K562 (cell line): ENCODE data around the gene CNTFR. TPM values are rescaled to one million over a fixed set of nuclear protein-coding genes. Genes with fewer than 3 reads are reported as not detected.
A peak's percentile ranks its signal among the peaks of the same experiment; 100 is the strongest.

Source experiments
- ATAC-seq: fragments of 200-7000 bp; cut with Tn5 transposase; 3 replicates; pipeline ENCODE4 v1.9.1; 2020; ENCODE audit warnings: moderate library complexity
- Bru-seq: library from RNA; stranded (reverse); fragments of 400-500 nt; gene quantifications from one replicate; lab custom pipeline; 2021; lab: Mats Ljungman, UMichigan
- BruChase-seq, 2 experiments: library from RNA; stranded (reverse); fragments of 400-500 nt; gene quantifications; one replicate each; lab custom pipeline; 2021; lab: Mats Ljungman, UMichigan
- BruUV-seq: library from RNA; stranded (reverse); fragments of 400-500 nt; replicated peaks from 2 replicates; lab custom pipeline; 2021; lab: Mats Ljungman, UMichigan
- CTCF ChIA-PET: fragments of 300-600 bp; formaldehyde crosslinking; extraction: SDS; loops from one replicate; lab custom pipeline; 2021; ENCODE audit warnings: low intra/inter-chr PET ratio; lab: Yijun Ruan, JAX
- POLR2A ChIA-PET: fragments of 300-600, 350-650 bp; sonication (Branson Sonifier 250); formaldehyde crosslinking; extraction: SDS; loops from one replicate; lab custom pipeline; 2021; ENCODE audit warnings: antibody characterized with exemption, inconsistent platforms; lab: Yijun Ruan, JAX
- DNase-seq, 4 experiments: peaks; one replicate each; pipeline versions ENCODE4 v3.0.0 to v3.0.0-alpha.2; 2011 to 2018; ENCODE audit warnings: low spot score in 3 of 4, mixed read lengths in 3 of 4; ENCODE audit errors: extremely low read depth in 1 of 4
- FAIRE-seq: peaks from 2 replicates; lab custom pipeline; 2011; peaks lifted over from hg19 to GRCh38; lab: Jason Lieb, UNC
- H2AFZ ChIP-seq: 2 replicates; pipeline ENCODE4 v1.6.0; 2011; ENCODE audit warnings: low read depth, low read length, control low read depth, inconsistent platforms
- H3K27ac ChIP-seq: fragments of 200-600 bp; 3 replicates; pipeline ENCODE4 v1.8.0; 2011; ENCODE audit warnings: low read depth, mild to moderate bottlenecking, control low read depth, inconsistent platforms, low read length, moderate library complexity, mixed read lengths; ENCODE audit errors: extremely low read depth
- H3K27me3 ChIP-seq, 2 experiments: fragments of 300-600 bp in 1 of 2; 2 replicates in 1 of 2; 3 replicates in 1 of 2; pipeline versions ENCODE4 v1.6.0 to v1.8.0; 2011; ENCODE audit warnings: inconsistent platforms in 2 of 2, low read length in 2 of 2, mild to moderate bottlenecking in 1 of 2, mixed read lengths in 1 of 2, moderate library complexity in 1 of 2; ENCODE audit not compliant: control insufficient read depth in 2 of 2, insufficient read depth in 2 of 2
- H3K36me3 ChIP-seq: fragments of 300-600 bp; 3 replicates; pipeline ENCODE4 v1.8.0; 2011; ENCODE audit warnings: mild to moderate bottlenecking, low read length, inconsistent platforms; ENCODE audit not compliant: control insufficient read depth, insufficient read depth
- H3K4me1 ChIP-seq, 2 experiments: fragments of 200-600 bp in 1 of 2; replicated peaks in 1 of 2; 2 replicates in 1 of 2; 3 replicates in 1 of 2; pipeline versions ENCODE4 v1.5.1 to v1.8.0; 2011; ENCODE audit warnings: inconsistent platforms in 2 of 2, low read length in 2 of 2, mild to moderate bottlenecking in 1 of 2, mixed read lengths in 1 of 2, moderate library complexity in 1 of 2; ENCODE audit not compliant: control insufficient read depth in 2 of 2, insufficient read depth in 2 of 2
- H3K4me2 ChIP-seq: 2 replicates; pipeline ENCODE4 v1.6.1; 2011; ENCODE audit warnings: low read length, control low read depth, inconsistent platforms, mixed read lengths; ENCODE audit not compliant: insufficient read depth
- H3K4me3 ChIP-seq: fragments of 200-600 bp; sonication (generic), shearing (Covaris generic); 2 replicates; pipeline ENCODE4 v1.5.1; 2016; ENCODE audit warnings: control low read depth, inconsistent platforms
- H3K79me2 ChIP-seq: fragments of 200-600 bp; 3 replicates; pipeline ENCODE4 v1.8.0; 2011; ENCODE audit warnings: low read length, inconsistent platforms; ENCODE audit not compliant: control insufficient read depth, insufficient read depth
- H3K9ac ChIP-seq, 2 experiments: 2 replicates each; pipeline versions ENCODE4 v1.6.0 to v1.6.1; 2011; ENCODE audit warnings: low read depth in 2 of 2, low read length in 2 of 2, control low read depth in 1 of 2, inconsistent platforms in 1 of 2, mild to moderate bottlenecking in 1 of 2, mixed read lengths in 1 of 2; ENCODE audit not compliant: insufficient read depth in 1 of 2
- H3K9me1 ChIP-seq: one replicate; pipeline ENCODE4 v1.6.0; 2011; ENCODE audit warnings: inconsistent platforms, mild to moderate bottlenecking, low read length, moderate library complexity; ENCODE audit not compliant: control insufficient read depth, insufficient read depth
- H3K9me3 ChIP-seq: replicated peaks from 2 replicates; pipeline ENCODE4 v1.5.1; 2011; ENCODE audit warnings: low read depth, low read length, inconsistent platforms; ENCODE audit not compliant: control insufficient read depth, insufficient read depth
- H4K20me1 ChIP-seq: replicated peaks from 2 replicates; pipeline ENCODE4 v1.6.1; 2011; ENCODE audit warnings: low read length, inconsistent platforms, mixed read lengths; ENCODE audit not compliant: control insufficient read depth, insufficient read depth
- NRF1 ChIP-seq, 2 experiments: fragments of 450-650 bp; IDR thresholded peaks in 1 of 2; conservative IDR thresholded peaks in 1 of 2; 2 replicates each; pipeline ENCODE4 v1.6.1; 2014; ENCODE audit warnings: mild to moderate bottlenecking in 2 of 2
- ZBTB8A ChIP-seq: fragments of 450-650 bp; IDR thresholded peaks from 2 replicates; pipeline ENCODE4 v1.6.1; 2018; ENCODE audit warnings: mild to moderate bottlenecking, moderate library complexity; ENCODE audit not compliant: partially characterized antibody
- WGBS: fragments of 100-300 bp; shearing (Covaris generic); methylation state at CpG from one replicate; pipeline ENCODE4 v1.1.6; 2016; ENCODE audit warnings: low coverage, mixed read lengths; ENCODE audit not compliant: insufficient coverage; ENCODE audit errors: missing lambda C conversion rate; 5-methylcytosine and 5-hydroxymethylcytosine counted together
- in situ Hi-C: fragments of 300-500 bp; cut with MboI; formaldehyde crosslinking; loops from 4 replicates; pipeline ENCODE4 v1.15.0; 2018; ENCODE audit warnings: inconsistent platforms, mixed read lengths
- intact Hi-C: fragments of 100-400 bp; cut with micrococcal nuclease; formaldehyde crosslinking; loops from 2 replicates; pipeline ENCODE4 v1.14.2; 2022
- long read RNA-seq, 3 experiments: library from polyadenylated mRNA in 2 of 3; library from RNA in 1 of 3; unstranded in 2 of 3; stranded (forward) in 1 of 3; transcript quantifications; one replicate each; pipeline ENCODE4 v2.0.0, GENCODE V29; 2019 to 2022
- polyA minus RNA-seq, 3 experiments: library from RNA; depleted of rRNA, polyadenylated mRNA; stranded (reverse); fragments of >200 nt; gene quantifications; 2 replicates each; pipeline ENCODE4 v1.2.3, GENCODE V29; 2011
- polyA plus RNA-seq, 8 experiments: library from polyadenylated mRNA; depleted of rRNA in 4 of 8; stranded (reverse) in 5 of 8; unstranded in 3 of 8; fragments of >200 nt; fragmentation: Nextera tagmentation in 2 of 8; fragmentation: Illumina TruSeq in 1 of 8; extraction: Ambion mirVana in 2 of 8; extraction: Trizol in 1 of 8; gene quantifications; 2 replicates each; pipeline versions ENCODE4 v1.2.1 to v1.2.3, GENCODE V29; 2011 to 2014; ENCODE audit warnings: inconsistent platforms in 1 of 8, missing spikeins in 1 of 8
- total RNA-seq, 7 experiments: library from RNA; depleted of rRNA in 6 of 7; stranded (reverse); fragments of >200 nt in 6 of 7; fragmentation: Illumina TruSeq in 2 of 7; extraction: Trizol in 2 of 7; gene quantifications; 2 replicates each; pipeline versions ENCODE4 v1.2.1 to v1.2.3, GENCODE V29; 2011 to 2021; ENCODE audit warnings: low replicate concordance in 1 of 7
- TF ChIP-seq, protein P1 (sequence below), 2 experiments: fragments of 450-650 bp; formaldehyde crosslinking in 1 of 2; IDR thresholded peaks; 2 replicates each; pipeline versions ENCODE4 v1.4.0 to v1.6.1; 2014 to 2020; ENCODE audit warnings: mild to moderate bottlenecking in 2 of 2, borderline replicate concordance in 1 of 2, low read depth in 1 of 2
- TF ChIP-seq, protein P2 (sequence below), 2 experiments: IDR thresholded peaks; 2 replicates each; pipeline ENCODE4 v1.6.1; 2011; ENCODE audit warnings: borderline replicate concordance in 1 of 2, control low read depth in 1 of 2, low read depth in 1 of 2, low read length in 1 of 2, mild to moderate bottlenecking in 1 of 2, mixed read lengths in 1 of 2, moderate library complexity in 1 of 2; ENCODE audit not compliant: insufficient read depth in 1 of 2, insufficient read length in 1 of 2, poor library complexity in 1 of 2, severe bottlenecking in 1 of 2; ENCODE audit errors: extremely low read depth in 1 of 2

The CNTFR gene, protein sequence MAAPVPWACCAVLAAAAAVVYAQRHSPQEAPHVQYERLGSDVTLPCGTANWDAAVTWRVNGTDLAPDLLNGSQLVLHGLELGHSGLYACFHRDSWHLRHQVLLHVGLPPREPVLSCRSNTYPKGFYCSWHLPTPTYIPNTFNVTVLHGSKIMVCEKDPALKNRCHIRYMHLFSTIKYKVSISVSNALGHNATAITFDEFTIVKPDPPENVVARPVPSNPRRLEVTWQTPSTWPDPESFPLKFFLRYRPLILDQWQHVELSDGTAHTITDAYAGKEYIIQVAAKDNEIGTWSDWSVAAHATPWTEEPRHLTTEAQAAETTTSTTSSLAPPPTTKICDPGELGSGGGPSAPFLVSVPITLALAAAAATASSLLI
- not detected in 2 replicates for total RNA-seq (2011; cell fraction: chromatin; rRNA removed; ENCODE audit: low replicate concordance)
- total RNA-seq (2011; cell fraction: nucleolus; rRNA removed) = not detected in 2 replicates
- not detected in 2 replicates for total RNA-seq (2011; cell fraction: nucleoplasm; rRNA removed)
- not detected in 2 replicates for total RNA-seq (2014; rRNA removed)
- not detected in 2 replicates for total RNA-seq (2014; rRNA removed; fragmentation: Illumina TruSeq; extraction: Trizol)
- not detected in 2 replicates for total RNA-seq (2015; rRNA removed; fragmentation: Illumina TruSeq; extraction: Trizol)
- total RNA-seq (2021) = not detected in 2 replicates
- not detected in 2 replicates for polyA plus RNA-seq (2011; rRNA removed)
- not detected in 2 replicates for polyA plus RNA-seq (2011; cell fraction: cytosol; rRNA removed)
- not detected in 2 replicates for polyA plus RNA-seq (2011; cell fraction: nucleus; rRNA removed)
- not detected in 2 replicates for polyA plus RNA-seq (2012)
- not detected in 2 replicates for polyA plus RNA-seq (2014; fragmentation: Illumina TruSeq; extraction: Trizol)
- not detected for polyA plus RNA-seq (2014; fragmentation: Nextera tagmentation; extraction: Ambion mirVana)
- not detected in 2 replicates for polyA plus RNA-seq (2014; rRNA removed)
- not detected in 2 replicates for polyA minus RNA-seq (2011; rRNA and poly(A)+ RNA removed)
- not detected in 2 replicates for polyA minus RNA-seq (2011; cell fraction: cytosol; rRNA and poly(A)+ RNA removed)
- not detected in 2 replicates for polyA minus RNA-seq (2011; cell fraction: nucleus; rRNA and poly(A)+ RNA removed)
- percentile 7 among the genes with signal in this experiment for Bru-seq, nascent RNA
- BruChase-seq, experiment 1, labeled RNA remaining after a 2-hour chase = percentile 9 among the genes with signal in this experiment
- percentile 16 among the genes with signal in this experiment for BruChase-seq, experiment 2, labeled RNA remaining after a 6-hour chase
- long read RNA-seq, experiment 1 = 0 reads
- long read RNA-seq, experiment 2 = 0 reads
- long read RNA-seq, experiment 3 = 0 reads

DNA sequence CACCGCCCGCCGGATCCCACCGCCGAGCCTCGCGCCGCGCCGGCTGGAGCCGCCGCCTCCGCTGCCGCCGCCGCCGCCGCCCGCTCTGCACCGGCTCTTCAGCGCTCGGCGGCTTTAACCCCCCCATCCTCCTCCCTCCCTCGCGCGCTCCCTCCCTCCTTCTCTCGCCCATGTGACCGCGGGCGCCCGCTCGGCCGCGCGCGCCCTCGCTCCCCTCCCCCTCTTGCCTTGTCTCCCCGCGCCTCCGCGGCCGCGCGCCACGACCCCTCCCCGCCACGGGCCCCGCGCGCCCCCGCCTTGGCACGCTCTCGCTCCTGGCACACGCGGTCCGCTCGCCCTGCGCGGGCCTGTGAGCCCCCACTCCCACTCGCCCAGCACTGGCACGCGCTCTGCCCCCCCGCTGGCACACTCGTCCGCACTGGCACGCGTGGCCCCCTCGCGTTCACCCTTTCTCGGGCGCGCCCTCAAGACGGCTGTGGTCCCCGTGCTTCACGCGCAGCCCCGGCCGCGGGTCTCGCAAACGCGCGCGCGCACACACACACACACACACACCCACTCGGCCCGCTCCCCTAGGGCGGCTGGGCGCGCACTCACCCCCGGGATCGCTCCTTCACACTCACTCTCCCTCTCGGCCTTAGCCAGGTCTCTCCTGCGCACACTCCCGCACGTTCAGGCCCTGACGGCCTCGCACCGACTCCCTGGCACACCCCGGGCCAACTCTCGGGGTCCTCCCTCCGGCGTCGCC lies at the start of gene CNTFR:
CNTFR (minus strand) TSS at position 89 of the 745 bp plus-strand sequence. CDS start 20,743 bp downstream, outside the sequence.
- TF ChIP-seq, protein P1, sequence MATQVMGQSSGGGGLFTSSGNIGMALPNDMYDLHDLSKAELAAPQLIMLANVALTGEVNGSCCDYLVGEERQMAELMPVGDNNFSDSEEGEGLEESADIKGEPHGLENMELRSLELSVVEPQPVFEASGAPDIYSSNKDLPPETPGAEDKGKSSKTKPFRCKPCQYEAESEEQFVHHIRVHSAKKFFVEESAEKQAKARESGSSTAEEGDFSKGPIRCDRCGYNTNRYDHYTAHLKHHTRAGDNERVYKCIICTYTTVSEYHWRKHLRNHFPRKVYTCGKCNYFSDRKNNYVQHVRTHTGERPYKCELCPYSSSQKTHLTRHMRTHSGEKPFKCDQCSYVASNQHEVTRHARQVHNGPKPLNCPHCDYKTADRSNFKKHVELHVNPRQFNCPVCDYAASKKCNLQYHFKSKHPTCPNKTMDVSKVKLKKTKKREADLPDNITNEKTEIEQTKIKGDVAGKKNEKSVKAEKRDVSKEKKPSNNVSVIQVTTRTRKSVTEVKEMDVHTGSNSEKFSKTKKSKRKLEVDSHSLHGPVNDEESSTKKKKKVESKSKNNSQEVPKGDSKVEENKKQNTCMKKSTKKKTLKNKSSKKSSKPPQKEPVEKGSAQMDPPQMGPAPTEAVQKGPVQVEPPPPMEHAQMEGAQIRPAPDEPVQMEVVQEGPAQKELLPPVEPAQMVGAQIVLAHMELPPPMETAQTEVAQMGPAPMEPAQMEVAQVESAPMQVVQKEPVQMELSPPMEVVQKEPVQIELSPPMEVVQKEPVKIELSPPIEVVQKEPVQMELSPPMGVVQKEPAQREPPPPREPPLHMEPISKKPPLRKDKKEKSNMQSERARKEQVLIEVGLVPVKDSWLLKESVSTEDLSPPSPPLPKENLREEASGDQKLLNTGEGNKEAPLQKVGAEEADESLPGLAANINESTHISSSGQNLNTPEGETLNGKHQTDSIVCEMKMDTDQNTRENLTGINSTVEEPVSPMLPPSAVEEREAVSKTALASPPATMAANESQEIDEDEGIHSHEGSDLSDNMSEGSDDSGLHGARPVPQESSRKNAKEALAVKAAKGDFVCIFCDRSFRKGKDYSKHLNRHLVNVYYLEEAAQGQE (IDR thresholded peaks at IDR 0.05; ENCODE audit: borderline replicate concordance) = 0 out of 2 replicates have a peak, but pooled peaks have one; percentile 10
- TF ChIP-seq, protein P1 (CRISPR knock-in tag; IDR thresholded peaks at IDR 0.05; ENCODE audit: low read depth) = no peak
- TF ChIP-seq NRF1 (conservative IDR thresholded peaks at IDR 0.05 in 1 of 2, IDR thresholded peaks at IDR 0.05 in 1 of 2) (0 out of 4 replicates have a peak, but pooled peaks of 1 of the 2 experiments have one; percentile 17), ZBTB8A (no peak)
- TF ChIP-seq, protein P2, sequence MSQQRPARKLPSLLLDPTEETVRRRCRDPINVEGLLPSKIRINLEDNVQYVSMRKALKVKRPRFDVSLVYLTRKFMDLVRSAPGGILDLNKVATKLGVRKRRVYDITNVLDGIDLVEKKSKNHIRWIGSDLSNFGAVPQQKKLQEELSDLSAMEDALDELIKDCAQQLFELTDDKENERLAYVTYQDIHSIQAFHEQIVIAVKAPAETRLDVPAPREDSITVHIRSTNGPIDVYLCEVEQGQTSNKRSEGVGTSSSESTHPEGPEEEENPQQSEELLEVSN (IDR thresholded peaks at IDR 0.05; ENCODE audit: borderline replicate concordance in 1 of 2, extremely low read depth in 1 of 2, insufficient read depth in 1 of 2, insufficient read length in 1 of 2, low read depth in 1 of 2, low read length in 1 of 2, poor library complexity in 1 of 2, severe bottlenecking in 1 of 2) = peak in 1 of 2 experiments; percentile 1
- peaks cover 10 to 60% of the 10 kb centered on the region in 2 experiments for H3K27me3 ChIP-seq
- no peak within 1 kb of the TSS for H3K9ac ChIP-seq
- no peak; the same call in 2 of the 3 replicates for ATAC-seq
- BruUV-seq = no TSS peak
- WGBS = 16% methylated on average over 23 of the region's 104 CpGs
- H3K79me2 ChIP-seq = no peaks in the 10 kb centered on the region
- FAIRE-seq = no peak
- H2AFZ ChIP-seq = no peak within 1 kb of the TSS
- no peaks in the 10 kb centered on the region for H3K36me3 ChIP-seq
- intact Hi-C loops = loop anchor here (5.0 kb wide), 3 partner anchors 88 to 188 kb away; no protein-coding TSS in a partner anchor
- POLR2A ChIA-PET = no interaction called here
- H3K4me3 ChIP-seq = no peak within 1 kb of the TSS
- no peaks in the 10 kb centered on the region for H3K9me1 ChIP-seq
- in situ Hi-C loops = no loop called here
- no peaks in the 10 kb centered on the region for H3K9me3 ChIP-seq
- no peak within 1 kb of the TSS for H3K27ac ChIP-seq
- H4K20me1 ChIP-seq = peaks cover 18% of the 10 kb centered on the region
- peaks cover 0 to 34% of the 10 kb centered on the region in 2 experiments; a peak in 2 of 5 replicates for H3K4me1 ChIP-seq
- peak; percentile 32 to 66 (median 48) for DNase-seq
- CTCF ChIA-PET = no interaction called here
- no peak within 1 kb of the TSS for H3K4me2 ChIP-seq
